Central memory CD4-positive, alpha-beta T cell (primary cell): ENCODE measurements around the gene ABHD6.
A peak's percentile ranks its signal among the peaks of the same experiment; 100 is the strongest.
"Not testable (repeated sequence)": the region's sequence is repeated elsewhere in the genome, so short reads cannot be mapped to it uniquely, and the experiment has no call there.

Experiments used
- DNase-seq: peaks from one replicate; pipeline ENCODE4 v3.0.0; 2022

The ABHD6 gene

DNA sequence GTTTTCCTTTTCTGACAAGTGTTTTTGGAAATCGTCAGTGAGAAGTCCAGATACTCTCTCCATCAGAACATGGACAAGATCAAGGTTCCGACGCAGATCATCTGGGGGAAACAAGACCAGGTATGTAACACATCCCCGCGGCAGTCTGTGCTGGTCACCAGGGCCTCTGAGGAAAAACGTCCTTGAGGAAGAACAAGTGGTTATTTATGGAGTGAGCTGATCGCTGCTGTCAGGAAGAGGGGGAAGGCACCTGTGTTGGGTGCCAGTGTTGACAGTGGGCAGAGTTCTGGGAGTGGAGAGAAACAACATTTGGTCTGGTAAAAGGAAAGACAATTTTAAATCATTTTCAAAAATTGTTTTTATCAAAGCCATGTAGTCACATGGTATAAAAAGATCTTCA is 47.7 kb downstream of the ABHD6 start:
- no peak for DNase-seq

DNA sequence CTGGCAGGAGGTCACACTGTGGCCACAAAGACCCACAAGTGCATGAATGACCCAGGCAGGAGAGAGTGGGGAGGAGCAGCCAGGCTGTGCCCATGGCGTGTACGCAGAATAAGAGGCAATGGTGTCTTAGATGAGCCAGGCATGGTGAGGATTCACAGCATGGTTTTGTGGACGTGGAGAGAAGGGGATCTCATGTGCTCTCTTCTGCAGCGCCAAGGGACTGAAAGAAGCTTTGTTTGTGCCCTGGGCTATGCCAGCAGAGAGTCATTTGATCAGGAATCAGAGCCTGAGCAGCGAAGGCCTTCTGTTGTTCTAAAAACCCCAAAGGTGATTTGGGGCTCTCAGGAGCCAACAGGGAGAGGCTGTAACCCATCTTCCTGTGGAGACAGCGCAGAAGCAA is 49.8 kb downstream of the ABHD6 start:
- DNase-seq, result no peak

DNA sequence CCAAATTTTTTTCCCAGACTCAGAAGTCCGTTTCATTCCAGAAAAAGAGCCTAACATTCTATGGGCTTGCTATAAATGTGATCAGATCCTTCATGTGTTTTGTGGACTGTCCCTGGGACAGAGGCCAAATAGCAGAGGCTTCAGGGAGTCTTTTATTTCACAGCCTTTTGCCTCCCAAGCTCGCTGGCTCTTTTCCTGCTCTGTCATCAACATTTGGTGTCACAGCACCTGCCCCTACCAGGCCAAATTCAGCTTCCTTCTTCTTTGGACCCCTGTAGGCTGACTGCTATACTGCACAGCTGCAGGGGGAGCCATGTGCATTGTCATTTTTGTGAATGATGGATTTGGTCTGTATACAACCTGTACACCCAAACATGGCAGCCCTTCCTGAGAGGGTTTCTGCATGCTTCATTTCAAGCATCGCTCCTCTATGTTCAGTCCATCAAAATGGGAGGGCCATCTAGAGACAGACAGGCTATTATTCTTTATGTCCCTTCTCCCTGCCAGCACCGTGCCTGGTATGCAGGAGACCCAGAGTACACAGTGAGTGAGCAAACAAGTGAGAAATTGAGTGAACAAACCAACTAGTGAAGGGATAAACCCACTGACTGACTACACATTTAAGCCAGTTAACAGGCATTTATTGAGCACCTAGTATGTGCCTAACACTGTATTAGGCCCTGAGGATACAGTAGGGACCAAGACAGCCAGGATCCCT is 50.6 kb downstream of the ABHD6 start:
- DNase-seq, result no peak

DNA sequence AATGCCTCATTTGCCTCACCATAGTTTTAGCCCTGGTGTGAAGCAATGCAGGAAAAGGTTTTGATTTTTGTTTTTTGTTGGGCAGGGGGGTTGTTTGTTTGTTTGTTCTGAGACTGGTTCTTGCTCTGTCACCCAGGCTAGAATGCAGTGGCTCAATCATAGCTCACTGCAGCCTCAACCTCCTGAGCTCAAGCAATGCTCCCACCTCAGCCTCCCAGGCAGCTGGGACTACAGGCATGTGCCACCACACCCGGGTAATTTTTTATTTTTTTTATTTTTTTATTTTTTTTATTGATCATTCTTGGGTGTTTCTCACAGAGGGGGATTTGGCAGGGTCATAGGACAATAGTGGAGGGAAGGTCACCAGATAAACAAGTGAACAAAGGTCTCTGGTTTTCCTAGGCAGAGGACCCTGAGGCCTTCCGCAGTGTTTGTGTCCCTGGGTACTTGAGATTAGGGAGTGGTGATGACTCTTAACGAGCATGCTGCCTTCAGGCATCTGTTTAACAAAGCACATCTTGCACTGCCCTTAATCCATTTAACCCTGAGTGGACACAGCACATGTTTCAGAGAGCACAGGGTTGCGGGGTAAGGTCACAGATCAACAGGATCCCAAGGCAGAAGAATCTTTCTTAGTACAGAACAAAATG is 51.5 kb downstream of the ABHD6 start:
- DNase-seq, result not testable (repeated sequence)

DNA sequence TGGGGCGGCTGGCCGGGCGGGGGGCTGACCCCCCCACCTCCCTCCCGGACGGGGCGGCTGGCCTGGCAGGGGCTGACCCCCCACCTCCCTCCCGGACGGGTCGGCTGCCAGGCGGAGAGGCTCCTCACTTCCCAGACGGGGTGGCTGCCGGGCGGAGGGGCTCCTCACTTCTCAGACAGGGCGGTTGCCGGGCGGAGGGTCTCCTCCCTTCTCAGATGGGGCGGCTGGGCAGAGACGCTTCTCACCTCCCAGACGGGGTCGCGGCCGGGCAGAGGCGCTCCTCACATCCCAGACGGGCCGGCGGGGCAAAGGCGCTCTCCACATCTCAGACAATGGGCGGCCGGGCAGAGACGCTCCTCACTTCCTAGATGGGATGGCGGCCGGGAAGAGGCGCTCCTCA is 52.9 kb downstream of the ABHD6 start:
- DNase-seq, result not testable (repeated sequence)

DNA sequence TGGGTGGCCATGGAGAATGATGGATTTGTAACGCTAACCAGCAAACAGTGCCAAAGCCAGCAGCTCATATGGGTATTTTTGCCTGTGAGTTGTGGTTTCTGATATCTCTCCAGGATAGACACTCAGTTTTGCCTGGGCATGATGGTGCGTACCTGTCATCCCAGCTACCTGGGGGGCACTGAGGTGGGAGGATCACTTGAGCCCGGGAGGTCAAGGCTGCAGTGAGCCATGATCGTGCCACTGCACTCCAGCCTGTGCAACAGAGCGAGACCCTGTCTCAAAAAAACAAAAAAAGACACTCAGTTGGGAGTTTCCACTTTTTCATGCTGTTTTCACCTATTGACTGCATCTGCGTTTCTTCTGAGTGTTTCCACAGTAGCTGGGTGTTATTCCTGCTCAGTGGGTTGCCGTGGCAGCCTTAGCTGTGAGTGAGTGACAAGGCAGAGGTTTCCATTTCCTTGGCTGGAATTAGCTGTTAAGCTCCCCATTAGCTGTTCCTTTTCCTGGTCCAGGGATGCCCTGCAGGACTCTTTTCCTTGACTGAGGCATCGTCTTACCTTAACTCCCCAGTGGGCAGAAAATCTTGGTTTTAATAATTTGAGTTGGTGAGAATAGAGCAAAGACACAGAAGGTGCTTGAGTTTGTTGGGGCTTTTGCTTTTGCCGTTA is 54.2 kb downstream of the ABHD6 start:
- no peak for DNase-seq

DNA sequence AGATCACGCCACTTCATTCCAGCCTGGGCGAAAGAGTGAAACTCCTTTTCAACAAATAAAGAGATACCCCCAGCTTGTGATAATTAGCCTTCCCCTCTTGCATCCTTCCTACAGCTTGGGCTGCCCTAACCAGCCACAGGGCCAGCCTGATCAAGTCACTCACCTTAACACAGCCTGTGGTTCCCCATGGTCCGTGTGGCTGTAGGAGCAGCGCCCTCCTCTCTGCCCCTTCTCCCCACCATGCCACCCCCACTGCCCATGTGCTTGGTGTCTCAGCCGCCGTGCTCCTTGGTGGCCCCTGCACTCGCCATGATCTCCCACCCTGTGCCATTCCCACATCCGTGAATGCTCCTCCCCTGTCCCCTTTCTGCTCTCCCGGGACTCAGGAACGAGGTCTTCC is 55.3 kb downstream of the ABHD6 start:
- DNase-seq, result no peak

DNA sequence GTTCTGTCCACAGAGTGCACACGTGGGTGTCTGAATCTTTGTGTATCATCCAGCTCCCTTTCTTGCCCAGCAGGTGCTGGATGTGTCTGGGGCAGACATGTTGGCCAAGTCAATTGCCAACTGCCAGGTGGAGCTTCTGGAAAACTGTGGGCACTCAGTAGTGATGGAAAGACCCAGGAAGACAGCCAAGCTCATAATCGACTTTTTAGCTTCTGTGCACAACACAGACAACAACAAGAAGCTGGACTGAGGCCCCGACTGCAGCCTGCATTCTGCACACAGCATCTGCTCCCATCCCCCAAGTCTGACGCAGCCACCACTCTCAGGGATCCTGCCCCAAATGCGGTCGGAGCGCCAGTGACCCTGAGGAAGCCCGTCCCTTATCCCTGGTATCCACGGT is 55.9 kb downstream of the ABHD6 start:
- no peak for DNase-seq

DNA sequence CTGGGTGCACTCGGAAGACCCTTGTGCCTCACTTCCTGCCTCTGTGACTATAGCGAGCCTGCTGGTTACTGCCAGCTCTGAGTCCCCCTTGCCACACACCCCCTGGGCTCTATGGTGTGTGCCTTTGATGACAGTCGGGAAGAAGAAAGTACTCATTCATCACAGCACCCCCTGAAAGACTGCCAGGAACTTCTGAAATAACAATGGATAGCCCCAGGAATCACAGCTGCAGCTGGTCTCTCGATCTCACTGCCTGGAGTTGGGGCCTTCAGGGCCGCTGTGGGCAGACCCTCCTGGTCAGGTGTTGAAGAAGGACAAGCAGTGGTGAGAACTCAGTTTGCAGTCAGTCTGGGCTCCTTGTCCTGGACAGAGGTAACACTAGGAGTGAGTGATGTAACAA is 58.7 kb downstream of the ABHD6 start:
- no peak for DNase-seq

DNA sequence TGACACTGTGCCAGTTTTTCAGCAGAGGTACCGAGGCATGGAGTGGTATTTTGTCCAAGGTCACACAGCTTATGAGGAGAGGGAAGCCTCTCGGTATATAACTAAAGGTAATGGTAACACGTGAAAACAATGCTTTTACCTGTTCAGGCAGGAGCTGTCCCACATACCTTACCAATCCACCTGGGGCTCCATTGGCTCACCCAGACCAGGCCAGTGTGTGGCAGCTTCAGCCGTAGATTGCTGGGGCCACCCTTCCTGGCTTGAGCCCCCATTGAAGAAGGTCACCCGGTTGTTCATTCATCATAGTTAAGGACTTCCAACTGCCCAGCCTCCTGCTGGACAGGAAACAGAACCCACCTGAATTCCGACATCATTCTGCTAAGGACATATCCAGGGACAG is 59.3 kb downstream of the ABHD6 start:
- DNase-seq, result no peak

DNA sequence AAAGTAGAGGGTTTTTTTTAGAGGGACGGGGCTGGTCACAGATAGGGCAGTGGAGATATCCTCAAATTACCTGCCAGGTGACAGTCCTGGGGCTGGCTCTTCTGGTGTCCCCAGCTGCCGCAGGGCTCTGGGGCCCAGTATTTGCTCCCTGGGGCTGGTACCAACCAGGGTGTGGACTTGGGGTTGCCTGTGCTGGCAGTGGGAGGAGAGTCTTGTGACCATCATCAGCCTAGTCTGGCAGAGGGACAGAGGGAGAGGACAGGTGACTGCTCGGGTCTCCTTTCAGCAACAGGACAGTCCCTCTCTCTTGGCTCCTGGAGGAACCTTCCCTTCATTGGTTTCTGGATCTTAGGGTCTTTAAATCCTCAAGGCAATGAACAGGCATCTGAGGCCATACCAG is 60.6 kb downstream of the ABHD6 start:
- no peak for DNase-seq

DNA sequence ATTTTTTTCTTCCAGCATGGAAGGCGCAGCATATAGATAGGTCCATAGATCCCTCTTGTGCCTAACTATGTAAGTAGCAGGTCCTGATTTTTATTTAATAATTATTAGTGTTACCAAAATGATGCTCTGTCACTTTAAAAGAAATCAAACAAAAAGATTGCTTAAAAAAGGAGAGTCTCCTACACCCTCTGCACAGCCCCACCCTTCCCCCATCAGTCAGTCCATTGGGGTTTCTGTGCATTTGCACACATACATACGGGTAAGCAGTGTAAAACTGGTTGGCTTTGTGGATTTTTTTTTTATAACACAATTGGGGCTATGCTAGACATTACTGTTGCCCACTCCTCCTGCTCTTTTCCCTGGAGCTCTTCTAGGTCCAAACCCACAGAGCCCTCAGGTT is 61.5 kb downstream of the ABHD6 start:
- no peak for DNase-seq

DNA sequence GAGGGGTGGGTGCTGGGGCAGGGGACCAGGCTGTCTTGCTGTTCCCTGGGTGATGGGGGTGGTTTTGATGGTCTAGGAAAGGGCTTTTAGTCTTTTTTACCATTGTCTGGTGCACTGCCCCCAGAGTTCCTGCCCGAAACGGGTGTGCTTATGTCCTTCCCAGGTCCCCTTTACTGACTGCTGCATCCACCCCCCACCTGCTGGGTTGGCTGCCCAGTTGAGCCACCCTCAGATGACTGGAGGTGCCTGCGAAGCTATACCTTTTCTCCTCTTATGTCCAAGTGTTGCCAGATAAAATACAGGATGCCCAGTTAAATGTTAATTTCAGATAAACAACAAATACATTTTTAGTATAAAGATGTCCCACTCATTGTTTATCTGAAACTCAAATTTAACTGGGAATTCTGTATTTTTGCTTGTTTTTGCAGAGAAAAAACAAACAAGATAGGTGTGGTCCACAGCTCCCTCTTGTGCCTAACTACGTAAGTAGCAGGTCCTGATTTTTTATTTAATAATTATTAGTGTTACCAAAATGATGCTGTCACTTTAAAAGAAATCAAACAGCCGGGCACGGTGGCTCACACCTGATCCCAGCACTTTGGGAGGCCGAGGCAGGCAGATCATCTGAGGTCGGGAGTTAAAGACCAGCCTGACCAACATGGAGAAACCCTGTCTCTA is 62.4 kb downstream of the ABHD6 start:
- DNase-seq, result no peak

DNA sequence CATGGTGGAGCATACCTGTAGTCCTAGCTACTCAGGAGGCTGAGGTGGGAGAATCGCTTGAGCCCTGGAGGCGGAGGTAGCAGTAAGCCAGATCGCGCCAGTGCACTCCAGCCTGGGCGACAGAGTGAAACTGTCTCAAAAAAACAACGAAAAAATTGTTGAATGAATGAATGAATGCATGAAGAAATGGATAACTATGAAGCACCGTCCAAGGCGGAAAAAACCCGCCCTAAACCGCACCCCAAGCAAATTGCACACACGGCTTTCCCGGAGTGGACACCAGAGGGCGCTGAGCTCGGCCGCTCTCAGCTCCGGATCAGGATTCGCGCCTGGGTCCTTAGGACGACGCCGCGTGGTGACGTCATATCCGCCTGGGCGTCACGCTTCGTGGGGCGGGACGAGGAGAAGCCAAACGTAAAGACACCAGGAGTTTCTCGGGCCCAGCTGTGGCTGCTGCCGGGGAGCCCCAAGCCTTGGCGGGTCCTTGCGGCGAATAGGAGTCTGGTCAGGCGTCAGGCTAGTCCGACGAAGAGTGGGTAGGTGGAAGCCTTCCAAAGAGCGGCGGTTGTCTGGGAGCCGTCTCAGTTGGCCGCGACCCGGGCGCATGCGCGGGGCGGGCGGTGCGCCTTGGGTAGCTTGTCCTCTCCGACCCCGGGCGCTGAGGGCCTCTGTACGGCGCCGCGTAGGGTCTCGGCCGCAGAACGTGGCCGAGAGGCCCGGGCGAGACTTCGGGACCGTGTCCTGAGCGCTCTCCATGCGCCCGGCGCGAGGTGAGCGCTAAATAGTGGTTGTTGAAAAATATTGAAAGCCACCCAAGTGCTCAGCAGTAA is 68.5 kb downstream of the ABHD6 start, which contains the start of the genes HTD2 and RPP14:
Gene HTD2 (plus strand): TSS at position 639 of the 830 bp plus-strand sequence. CDS start 11,094 bp downstream, outside the sequence.
Gene RPP14 (plus strand): TSS at position 364 of the 830 bp plus-strand sequence. CDS start 4,085 bp downstream, outside the sequence.
- DNase-seq, result peak; percentile 97

DNA sequence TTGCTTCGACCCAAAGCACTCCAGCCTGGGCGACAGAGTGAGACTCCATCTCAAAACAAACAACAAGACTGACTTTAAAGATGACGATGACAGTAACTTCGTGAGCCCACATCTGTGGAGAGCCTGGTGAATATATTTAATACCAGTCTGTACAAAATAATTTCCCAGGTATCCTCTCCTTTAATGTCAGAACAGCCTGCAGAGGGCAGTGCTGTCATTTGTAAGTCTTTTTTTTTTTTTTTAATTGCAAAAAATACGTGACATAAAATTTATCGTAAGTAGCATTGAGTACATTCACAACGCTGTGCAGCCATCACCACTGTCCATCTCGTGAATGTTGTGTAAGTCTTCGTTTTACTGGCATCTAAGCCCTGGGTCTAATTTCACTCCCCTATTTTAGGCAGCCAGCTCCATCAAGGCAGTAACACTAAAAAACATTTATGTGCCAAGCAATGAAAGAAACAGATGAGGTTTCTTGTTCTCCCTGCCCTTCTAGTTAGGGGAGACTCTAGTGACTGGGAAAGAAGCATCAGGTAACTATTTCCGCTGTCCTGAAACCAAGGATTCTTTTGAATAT is 70.1 kb downstream of the ABHD6 start:
- DNase-seq, result peak; percentile 50

DNA sequence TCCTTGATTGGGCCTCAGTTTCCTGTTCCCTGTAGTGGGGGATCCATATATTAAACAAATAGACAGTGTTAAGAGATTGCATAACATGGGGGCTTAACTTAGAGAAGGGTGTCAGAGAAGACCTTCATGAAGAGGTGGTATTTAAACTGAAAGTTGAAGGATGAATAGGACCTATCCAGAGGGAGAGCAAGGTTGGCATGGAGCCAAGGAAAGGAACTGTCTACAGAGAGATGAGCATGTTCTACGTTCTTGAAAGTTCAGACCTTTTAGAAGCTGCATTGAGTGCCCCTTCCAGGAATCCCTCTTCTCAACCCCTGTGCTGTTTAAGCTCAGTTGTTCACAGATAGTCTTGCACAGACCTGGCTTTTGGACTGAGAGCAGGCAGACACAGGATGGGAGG is 71.1 kb downstream of the ABHD6 start:
- DNase-seq, result no peak

DNA sequence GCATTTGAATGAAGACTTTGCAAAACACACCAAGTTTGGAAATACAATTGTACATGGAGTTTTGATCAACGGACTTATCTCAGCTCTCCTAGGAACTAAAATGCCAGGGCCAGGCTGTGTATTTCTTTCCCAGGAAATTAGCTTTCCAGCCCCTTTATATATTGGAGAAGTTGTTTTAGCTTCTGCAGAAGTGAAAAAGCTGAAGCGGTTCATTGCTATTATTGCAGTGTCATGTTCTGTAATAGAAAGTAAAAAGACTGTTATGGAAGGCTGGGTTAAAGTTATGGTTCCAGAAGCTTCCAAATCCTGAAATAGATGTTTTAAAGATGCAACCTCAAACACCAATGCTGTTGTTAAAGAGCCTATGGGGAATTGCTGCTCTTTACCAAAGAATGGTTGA is 80.2 kb downstream of the ABHD6 start:
- no peak for DNase-seq

DNA sequence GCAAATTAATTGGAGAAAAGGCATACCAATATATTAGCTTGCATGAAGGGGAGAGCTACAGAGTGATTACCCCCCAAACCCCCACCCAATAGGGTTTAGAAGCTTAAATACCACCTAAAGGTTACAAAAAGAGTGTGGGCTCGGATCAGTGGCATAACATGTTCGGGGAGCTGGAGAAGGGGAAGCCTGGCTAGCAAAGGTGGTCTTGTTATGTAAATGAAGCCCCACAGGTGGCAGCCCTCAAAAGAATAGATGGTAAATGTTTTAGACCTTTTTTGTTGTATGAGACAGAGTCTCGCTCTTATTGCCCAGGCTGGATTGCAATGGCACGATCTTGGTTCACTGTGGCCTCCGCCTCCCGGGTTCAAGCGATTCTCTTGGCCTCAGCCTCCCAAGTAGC is 84.2 kb downstream of the ABHD6 start:
- no peak for DNase-seq

DNA sequence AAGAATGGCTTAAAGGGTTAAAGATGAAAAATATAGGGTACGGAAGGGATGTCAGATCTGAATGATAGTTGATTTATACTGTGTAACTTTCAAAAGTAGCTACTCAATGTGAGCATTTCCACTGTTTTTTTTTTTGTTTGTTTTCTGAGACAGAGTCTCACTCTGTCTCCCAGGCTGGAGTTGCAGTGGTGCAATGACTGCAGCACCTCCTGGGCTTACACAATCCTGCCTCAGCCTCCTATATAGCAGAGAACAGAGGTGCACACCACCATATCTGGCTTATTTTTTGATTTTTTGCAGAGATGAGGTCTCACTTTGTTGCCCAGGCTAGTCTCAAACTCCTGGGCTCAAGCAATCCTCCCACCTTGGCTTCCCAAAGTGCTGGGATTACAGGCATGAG is 85.2 kb downstream of the ABHD6 start:
- no peak for DNase-seq

DNA sequence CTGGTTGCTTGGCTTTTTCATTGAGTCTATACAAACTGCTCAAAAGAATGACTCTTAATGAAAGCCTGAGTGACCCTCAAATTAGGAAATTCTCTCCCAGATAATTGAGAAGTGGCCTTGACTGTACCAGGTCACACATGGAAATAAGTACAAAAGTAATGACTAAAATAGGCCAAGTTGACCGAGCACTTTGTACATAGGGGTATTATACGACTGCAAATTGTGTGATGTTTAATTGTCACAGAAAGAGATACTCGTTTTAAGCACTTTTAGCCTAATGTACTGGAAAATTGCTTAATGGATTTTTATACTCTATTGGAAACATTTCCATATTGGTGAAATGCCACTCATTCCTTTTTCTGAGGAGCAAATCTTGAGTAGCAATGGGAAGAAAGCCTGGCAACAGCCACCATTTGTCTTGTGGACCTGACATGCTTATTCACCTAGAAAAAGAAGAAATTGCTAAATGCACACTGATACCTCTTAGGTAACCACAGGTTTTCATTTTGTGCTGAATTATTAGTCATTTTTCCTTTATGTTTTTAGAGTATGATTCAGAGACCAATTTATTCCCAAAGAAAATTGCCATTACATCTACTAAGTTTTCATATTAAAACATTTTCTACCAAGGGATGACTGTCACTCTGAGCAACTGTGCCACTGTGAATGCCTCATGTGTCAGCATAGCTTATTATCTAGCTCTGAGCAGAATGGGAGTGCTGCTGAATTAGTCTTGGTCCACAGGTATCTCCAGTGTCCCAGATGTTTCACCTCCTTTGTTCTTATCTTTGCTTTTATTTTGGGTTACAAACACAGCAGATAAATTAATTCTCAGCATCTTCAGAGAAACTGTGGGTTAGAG is 86.2 kb downstream of the ABHD6 start:
- DNase-seq, result no peak
